ENCODE measurements around the gene ITGB1BP2.
"Not testable (repeated sequence)": the region's sequence is repeated elsewhere in the genome, so short reads cannot be mapped to it uniquely, and the experiment has no call there.

- TF ChIP-seq CTCF (conservative IDR thresholded peaks at IDR 0.05 in 1 of 2, IDR thresholded peaks at IDR 0.05 in 1 of 2; ENCODE audit: extremely low read depth in 1 of 2, insufficient read depth in 1 of 2, low read depth in 1 of 2, low read length in 2 of 2); EZH2 (IDR thresholded peaks at IDR 0.05; ENCODE audit: borderline replicate concordance, low read length): not testable (repeated sequence)
These were observed 48.3 kb downstream of the ITGB1BP2 start for GRCh38 chrX:71349867-71350266.

All from mammary epithelial cell (primary cell).